OCI-LY7 (cell line): ENCODE measurements around the gene MAMLD1.

Experiments
- CTCF ChIP-seq: fragments of 200-600 bp; sonication (generic); conservative IDR thresholded peaks from 2 replicates; pipeline ENCODE4 v1.5.1; 2014; ENCODE audit warnings: mild to moderate bottlenecking, antibody characterized with exemption, low read length, moderate library complexity, mixed read lengths
- EZH2phosphoT487 ChIP-seq: fragments of 200-600 bp; sonication (generic); IDR thresholded peaks from 2 replicates; pipeline ENCODE4 v1.6.1; 2018; ENCODE audit warnings: low read depth, borderline replicate concordance, mild to moderate bottlenecking, mixed run types, antibody characterized with exemption, low read length, moderate library complexity, mixed read lengths

GRCh38 chrX:150475461-150475860 lies 112.3 kb downstream of the MAMLD1 start:
- TF ChIP-seq CTCF (no peak), EZH2phosphoT487 (no peak)
